OCI-LY1 (cell line): ENCODE data around the gene NUFIP2.

ENCODE experiments used
- CTCF ChIP-seq: fragments of 200-600 bp; sonication (generic), shearing (Covaris generic); IDR thresholded peaks from 2 replicates; pipeline ENCODE4 v1.5.1; 2017; ENCODE audit warnings: mild to moderate bottlenecking, antibody characterized with exemption, low read length, moderate library complexity, mixed read lengths
- EZH2 ChIP-seq: fragments of 200-600 bp; sonication (generic), shearing (Covaris generic); IDR thresholded peaks from 2 replicates; pipeline ENCODE4 v1.8.0; 2017; ENCODE audit warnings: borderline replicate concordance, mixed run types, mild to moderate bottlenecking, antibody characterized with exemption, low read length, moderate library complexity, mixed read lengths

GRCh38 chr17:29299031-29299430 lies 5.1 kb upstream of the NUFIP2 start:
- TF ChIP-seq CTCF (no peak), EZH2 (no peak)
